ENCODE data around the gene ARHGEF3. TPM values are rescaled to one million over a fixed set of nuclear protein-coding genes. Genes with fewer than 3 reads are reported as not detected.

The ARHGEF3 gene
- 5.8 and 10.1 TPM in 2 replicates for total RNA-seq

GRCh38 chr3:56801662-56802377, at the start of gene ARHGEF3:
ARHGEF3 (minus strand) TSS chr3:56801949; CDS start chr3:56801798, 151 bp downstream.

DNA sequence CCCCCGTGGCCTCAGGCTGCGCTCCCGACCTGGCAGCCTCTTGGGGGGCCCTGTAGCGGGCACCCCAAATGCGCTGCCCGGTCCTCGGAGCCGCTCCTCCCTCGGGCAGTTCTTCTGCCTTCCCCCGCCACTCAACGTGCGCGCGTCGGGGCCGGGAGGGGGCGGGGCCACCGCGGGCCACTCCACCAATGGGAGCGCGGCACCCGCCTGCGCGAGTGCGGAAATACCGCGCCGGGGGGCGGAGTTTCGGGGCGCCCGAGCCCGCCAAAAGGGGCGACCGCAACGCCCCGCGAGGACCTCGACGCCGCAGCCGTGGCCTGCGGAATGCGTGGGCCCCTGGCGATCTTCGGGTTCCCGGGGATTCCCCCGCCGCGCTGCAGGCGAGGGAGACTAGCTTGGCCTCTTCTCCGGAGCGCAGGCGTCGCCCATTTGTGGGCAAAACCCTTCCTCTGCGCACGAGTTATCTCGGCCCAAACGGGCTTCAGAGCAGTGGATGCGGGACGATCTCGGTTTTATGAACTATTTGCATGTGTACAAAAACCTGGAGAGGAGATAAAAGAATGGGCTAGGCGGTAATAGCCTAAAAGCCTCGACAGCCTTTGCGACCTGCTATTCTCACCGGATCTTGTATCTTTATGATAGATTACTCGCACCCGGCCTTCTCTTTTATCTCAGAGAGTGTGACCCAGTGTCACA, 118.5 kb downstream of the ARHGEF3 start, which contains the start of gene TASOR:
Gene TASOR (minus strand): TSS at position 144 of the 696 bp plus-strand sequence. CDS start 259 bp downstream, outside the sequence.

Other genes with a start within 250 kb of the ARHGEF3 start
- 28.2 and 31.7 TPM in 2 replicates for gene CCDC66, start 244.8 kb downstream of the ARHGEF3 start, total RNA-seq
- gene TASOR, start 118.7 kb downstream of the ARHGEF3 start, total RNA-seq = 91.7 and 95.5 TPM in 2 replicates

Measured in uterine smooth muscle cell (primary cell).